AG10803 (cell line): Measurements from ENCODE around the gene GIGYF2.

Experiments used
- DNase-seq: peaks from one replicate; pipeline ENCODE4 v3.0.0; 2010; ENCODE audit warnings: low read depth
- H3K4me3 ChIP-seq: 2 replicates; pipeline ENCODE4 v1.5.1; 2011; ENCODE audit warnings: mild to moderate bottlenecking, low read length, control low read depth
- TF ChIP-seq, protein P1 (sequence below): conservative IDR thresholded peaks from 2 replicates; pipeline ENCODE4 v1.5.1; 2011; ENCODE audit warnings: mild to moderate bottlenecking, low read length, control low read depth, inconsistent platforms

GIGYF2 gene

DNA sequence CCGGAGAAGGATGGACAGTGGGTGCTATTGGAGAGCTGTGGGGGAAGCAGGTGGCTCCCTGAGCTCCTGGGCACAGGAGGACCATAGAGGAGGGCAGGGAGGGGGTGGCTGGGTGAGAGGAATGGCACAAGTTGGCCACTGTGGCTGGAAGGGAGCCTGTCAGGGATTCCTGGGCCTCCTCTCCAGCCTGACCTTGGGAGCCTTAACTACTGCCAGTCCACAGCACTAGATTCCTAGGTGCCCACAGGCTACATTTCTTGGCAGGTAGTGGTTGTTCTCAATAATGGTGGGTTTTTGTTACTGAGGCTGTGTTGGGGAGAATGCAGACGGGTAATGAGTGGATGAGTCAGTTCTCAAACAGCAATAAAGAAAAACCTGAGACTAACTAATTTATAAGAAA lies 37.8 kb upstream of the GIGYF2 start:
- peak; percentile 35 for DNase-seq
- H3K4me3 ChIP-seq: no peak overlapping the region
- TF ChIP-seq, protein P1, sequence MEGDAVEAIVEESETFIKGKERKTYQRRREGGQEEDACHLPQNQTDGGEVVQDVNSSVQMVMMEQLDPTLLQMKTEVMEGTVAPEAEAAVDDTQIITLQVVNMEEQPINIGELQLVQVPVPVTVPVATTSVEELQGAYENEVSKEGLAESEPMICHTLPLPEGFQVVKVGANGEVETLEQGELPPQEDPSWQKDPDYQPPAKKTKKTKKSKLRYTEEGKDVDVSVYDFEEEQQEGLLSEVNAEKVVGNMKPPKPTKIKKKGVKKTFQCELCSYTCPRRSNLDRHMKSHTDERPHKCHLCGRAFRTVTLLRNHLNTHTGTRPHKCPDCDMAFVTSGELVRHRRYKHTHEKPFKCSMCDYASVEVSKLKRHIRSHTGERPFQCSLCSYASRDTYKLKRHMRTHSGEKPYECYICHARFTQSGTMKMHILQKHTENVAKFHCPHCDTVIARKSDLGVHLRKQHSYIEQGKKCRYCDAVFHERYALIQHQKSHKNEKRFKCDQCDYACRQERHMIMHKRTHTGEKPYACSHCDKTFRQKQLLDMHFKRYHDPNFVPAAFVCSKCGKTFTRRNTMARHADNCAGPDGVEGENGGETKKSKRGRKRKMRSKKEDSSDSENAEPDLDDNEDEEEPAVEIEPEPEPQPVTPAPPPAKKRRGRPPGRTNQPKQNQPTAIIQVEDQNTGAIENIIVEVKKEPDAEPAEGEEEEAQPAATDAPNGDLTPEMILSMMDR: no peak

DNA sequence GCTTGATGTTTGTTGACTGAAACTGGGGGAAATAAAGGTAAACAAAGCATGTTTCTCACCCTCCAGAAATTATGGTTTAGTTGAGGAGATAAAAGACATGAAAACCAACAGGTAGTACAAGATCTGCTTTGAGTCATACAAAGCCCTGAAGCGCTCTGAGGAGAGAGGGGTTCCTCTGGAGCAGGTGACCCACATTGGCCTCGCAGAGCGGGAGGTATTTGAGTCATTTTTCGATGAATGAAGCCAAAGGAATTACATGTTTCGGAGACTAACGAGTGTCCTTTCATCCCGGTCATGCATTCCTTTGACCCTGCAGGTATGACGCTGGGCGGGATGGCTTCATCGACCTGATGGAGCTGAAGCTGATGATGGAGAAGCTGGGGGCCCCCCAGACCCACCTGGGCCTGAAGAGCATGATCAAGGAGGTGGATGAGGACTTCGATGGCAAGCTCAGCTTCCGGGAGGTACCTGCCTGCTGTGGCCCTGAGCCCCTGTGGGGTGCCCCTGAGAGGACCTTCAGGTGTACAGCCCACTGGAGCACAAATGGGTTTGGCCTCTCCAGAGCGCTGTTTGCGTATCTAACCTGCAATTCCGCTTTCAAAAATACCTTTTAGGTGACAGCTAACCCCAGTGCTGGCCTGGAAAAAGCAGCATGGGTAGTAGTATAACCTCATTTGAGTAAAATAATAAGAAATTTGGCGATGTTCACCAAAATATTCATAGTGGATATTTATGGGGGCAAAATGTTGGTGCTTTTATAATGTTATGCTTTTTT lies 34.5 kb upstream of the GIGYF2 start:
- TF ChIP-seq, protein P1: no peak
- no peak for DNase-seq
- no peak overlapping the region for H3K4me3 ChIP-seq

DNA sequence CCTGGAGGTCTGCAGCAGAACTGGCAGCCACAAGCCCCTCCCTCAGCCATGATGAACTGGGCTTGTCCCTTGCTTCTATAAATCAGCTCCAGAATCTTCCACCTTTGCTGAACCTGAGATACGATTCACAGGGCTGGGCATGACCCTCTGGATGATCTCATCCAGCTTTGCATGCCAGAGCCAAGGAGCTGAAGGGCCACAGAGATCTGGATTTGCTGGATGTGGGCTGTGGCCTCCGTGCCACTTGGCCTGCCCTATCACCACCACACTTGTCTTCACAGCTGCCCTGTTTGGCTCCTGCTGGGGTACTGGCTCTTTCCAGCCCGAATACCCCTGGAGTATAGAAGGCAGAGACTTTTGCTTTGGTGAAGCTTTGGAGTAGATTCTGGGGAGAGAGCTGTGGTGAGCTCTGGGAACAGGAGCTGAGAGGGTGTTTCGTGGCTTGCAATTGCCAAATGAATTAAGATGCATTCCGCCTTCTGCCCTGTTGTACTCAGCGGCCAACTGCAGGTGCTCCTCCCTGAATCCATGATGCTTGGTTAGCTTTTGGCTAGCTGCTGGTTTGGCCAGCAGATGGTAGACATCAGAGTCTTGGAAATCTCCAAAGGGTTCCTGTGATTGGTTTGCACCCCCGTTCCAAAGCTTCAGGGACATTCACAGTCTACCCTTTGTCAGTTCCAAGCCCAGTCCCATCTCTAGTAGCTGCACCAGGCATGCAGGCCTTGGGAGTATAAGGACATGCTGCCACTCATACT lies 30.9 kb upstream of the GIGYF2 start:
- H3K4me3 ChIP-seq: no peak overlapping the region
- TF ChIP-seq, protein P1: no peak
- DNase-seq: no peak

DNA sequence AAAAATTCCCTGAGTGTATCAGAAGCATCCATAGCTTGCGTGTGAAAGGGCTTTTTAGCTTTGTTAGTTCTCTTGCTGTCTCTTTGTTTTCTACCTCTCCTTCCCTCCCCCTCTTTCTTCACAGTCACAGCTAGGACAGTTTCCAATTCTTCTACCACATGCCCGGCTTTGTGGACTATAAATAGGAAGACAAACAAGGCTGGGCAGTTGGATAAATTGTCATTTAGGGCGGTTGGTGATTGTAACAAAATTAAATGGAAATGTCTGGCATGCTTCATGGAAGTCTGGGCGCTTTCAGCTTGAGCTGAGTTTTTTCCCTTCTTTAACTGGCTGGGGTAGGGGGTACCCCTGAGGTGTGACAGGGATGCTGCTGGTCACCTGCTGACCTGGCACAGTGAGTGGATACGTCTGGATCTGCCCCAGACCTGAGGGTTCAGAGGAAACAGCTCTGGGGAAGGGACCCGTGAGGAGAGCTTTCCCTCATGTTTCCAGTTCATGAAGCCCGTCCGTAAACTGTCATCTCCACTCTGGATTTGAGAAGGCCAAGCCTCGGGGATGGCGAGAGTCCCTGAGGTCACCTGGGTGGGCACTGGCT lies 29.0 kb upstream of the GIGYF2 start:
- TF ChIP-seq, protein P1: no peak
- no peak overlapping the region for H3K4me3 ChIP-seq
- DNase-seq: no peak

DNA sequence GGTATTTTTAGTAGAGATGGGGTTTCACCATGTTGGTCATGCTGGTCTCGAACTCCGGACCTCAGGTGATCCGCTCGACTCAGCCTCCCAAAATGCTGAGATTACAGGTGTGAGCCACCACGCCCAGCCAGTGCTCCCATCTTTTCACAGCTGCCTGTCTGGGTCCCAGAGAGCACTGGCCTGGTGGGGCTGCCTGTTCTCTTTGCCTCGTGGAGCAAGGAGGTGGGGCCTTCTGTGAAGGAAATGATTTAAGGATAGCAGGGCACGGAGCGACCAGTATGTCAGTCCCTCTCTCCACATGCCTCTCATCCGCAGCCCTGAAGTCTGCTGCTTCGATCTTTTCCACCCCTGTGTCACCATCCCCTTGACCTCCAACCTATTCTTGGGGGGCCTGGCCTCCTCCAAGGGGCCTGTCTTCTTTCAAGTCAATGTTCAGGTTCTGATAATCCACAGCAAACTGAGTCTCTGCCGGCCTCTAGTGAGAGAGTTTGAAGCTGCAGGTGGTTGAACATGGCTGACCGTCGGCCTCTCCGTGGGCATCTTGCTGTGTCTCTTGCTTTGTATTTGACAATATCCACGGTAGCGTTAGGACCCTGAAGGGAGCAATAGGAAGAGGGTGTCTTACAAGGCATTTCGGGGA lies 28.2 kb upstream of the GIGYF2 start:
- TF ChIP-seq, protein P1: peak; percentile 68
- H3K4me3 ChIP-seq: no peak overlapping the region
- peak; percentile 39 for DNase-seq

DNA sequence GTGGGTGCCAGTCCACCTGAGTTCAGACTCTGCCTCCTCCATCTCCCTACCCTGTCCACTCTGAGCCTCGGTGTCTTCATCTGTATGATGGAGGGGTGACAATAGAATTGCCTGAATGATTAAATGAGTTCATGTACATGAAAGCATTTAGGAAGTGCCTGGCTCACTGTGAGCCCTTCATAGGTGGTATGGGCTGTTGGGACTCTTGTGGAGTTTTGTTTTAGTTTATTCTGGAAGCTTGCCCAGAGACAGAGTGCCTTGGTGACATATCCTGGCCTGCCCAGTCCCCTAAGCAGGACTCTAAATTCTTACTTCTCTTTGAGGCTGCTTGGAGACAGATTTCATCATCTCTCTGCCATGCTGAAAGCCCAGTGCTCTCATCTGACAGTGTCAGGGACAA lies 24.5 kb upstream of the GIGYF2 start:
- DNase-seq: no peak

More for the DNA sequence above, 24.5 kb upstream of the GIGYF2 start:
- TF ChIP-seq, protein P1: no peak
- H3K4me3 ChIP-seq: no peak overlapping the region
